CD14-positive monocyte (primary cell): ENCODE data around the gene EIF2B2. TPM values are rescaled to one million over a fixed set of nuclear protein-coding genes. Genes with fewer than 3 reads are reported as not detected.

Experiments used
- DNase-seq, 3 donors: peaks; one replicate each; pipeline ENCODE4 v3.0.0-alpha.2; 2011 to 2022
- H2AFZ ChIP-seq: 2 replicates; pipeline ENCODE4 v1.6.0; 2012; ENCODE audit warnings: mild to moderate bottlenecking, low read depth, low read length, inconsistent platforms; ENCODE audit not compliant: insufficient read depth, poor library complexity, severe bottlenecking
- H3K27ac ChIP-seq, 2 donors: 1 replicate in 1 of 2; 2 replicates in 1 of 2; pipeline ENCODE4 v1.5.1; 2012 to 2013; ENCODE audit warnings: low read length in 2 of 2, control low read depth in 1 of 2, inconsistent platforms in 1 of 2, low read depth in 1 of 2, mild to moderate bottlenecking in 1 of 2
- H3K27me3 ChIP-seq, 2 donors: one replicate each; pipeline versions ENCODE4 v1.6.0 to v1.6.1; 2011 to 2013; ENCODE audit warnings: low read length in 2 of 2; ENCODE audit not compliant: control insufficient read depth in 2 of 2, insufficient read depth in 2 of 2
- H3K36me3 ChIP-seq, 2 donors: replicated peaks in 1 of 2; 1 replicate in 1 of 2; 2 replicates in 1 of 2; pipeline versions ENCODE4 v1.5.1 to v1.6.1; 2012 to 2013; ENCODE audit warnings: low read length in 2 of 2, control low read depth in 1 of 2, inconsistent platforms in 1 of 2, mild to moderate bottlenecking in 1 of 2; ENCODE audit not compliant: insufficient read depth in 2 of 2, control insufficient read depth in 1 of 2
- H3K4me1 ChIP-seq, 2 donors: 1 replicate in 1 of 2; 2 replicates in 1 of 2; pipeline versions ENCODE4 v1.5.1 to v1.6.1; 2012 to 2013; ENCODE audit warnings: low read length in 2 of 2, control low read depth in 1 of 2, inconsistent platforms in 1 of 2, mild to moderate bottlenecking in 1 of 2, moderate library complexity in 1 of 2; ENCODE audit not compliant: insufficient read depth in 2 of 2, control insufficient read depth in 1 of 2
- H3K4me2 ChIP-seq: replicated peaks from 2 replicates; pipeline ENCODE3; 2012; ENCODE audit warnings: low read length, moderate library complexity, mild to moderate bottlenecking; ENCODE audit not compliant: poor library complexity, severe bottlenecking; ENCODE audit errors: extremely low read depth
- H3K4me3 ChIP-seq, 3 experiments: fragments of 200-600 bp in 1 of 3; sonication (generic) in 1 of 3; replicated peaks in 1 of 3; 1 replicate in 2 of 3; 2 replicates in 1 of 3; pipeline ENCODE4 v1.5.1; 2011 to 2013; ENCODE audit warnings: low read length in 3 of 3, mild to moderate bottlenecking in 3 of 3, control low read depth in 2 of 3, low read depth in 2 of 3, inconsistent platforms in 1 of 3, moderate library complexity in 1 of 3
- H3K79me2 ChIP-seq: 2 replicates; pipeline ENCODE4 v1.6.0; 2012; ENCODE audit warnings: mild to moderate bottlenecking, control low read depth, inconsistent platforms, low read length, moderate library complexity; ENCODE audit not compliant: insufficient read depth
- H3K9ac ChIP-seq: 2 replicates; pipeline ENCODE4 v1.6.0; 2017; ENCODE audit warnings: low read length, mild to moderate bottlenecking; ENCODE audit not compliant: insufficient read depth, poor library complexity, severe bottlenecking
- H3K9me3 ChIP-seq, 2 donors: replicated peaks in 1 of 2; 1 replicate in 1 of 2; 2 replicates in 1 of 2; pipeline versions ENCODE4 v1.5.1 to v1.6.1; 2012 to 2013; ENCODE audit warnings: low read length in 2 of 2, control low read depth in 1 of 2; ENCODE audit not compliant: control insufficient read depth in 1 of 2, insufficient read depth in 1 of 2
- H4K20me1 ChIP-seq: 2 replicates; pipeline ENCODE4 v1.6.0; 2012; ENCODE audit warnings: mild to moderate bottlenecking, low read length, control low read depth, moderate library complexity; ENCODE audit not compliant: insufficient read depth
- H3K27ac Mint-ChIP-seq, 7 donors: one replicate each; pipeline ENCODE4 v1.8.0; 2020; ENCODE audit warnings: mild to moderate bottlenecking in 7 of 7, mixed read lengths in 7 of 7, moderate library complexity in 6 of 7, inconsistent platforms in 2 of 7
- H3K27me3 Mint-ChIP-seq, 3 donors: one replicate each; pipeline ENCODE4 v1.8.0; 2021 to 2022; ENCODE audit warnings: low read depth in 3 of 3, mild to moderate bottlenecking in 3 of 3, mixed read lengths in 3 of 3, moderate library complexity in 3 of 3, inconsistent platforms in 1 of 3
- H3K36me3 Mint-ChIP-seq, 2 donors: one replicate each; pipeline ENCODE4 v1.8.0; 2020; ENCODE audit warnings: mixed read lengths in 2 of 2, inconsistent platforms in 1 of 2, mild to moderate bottlenecking in 1 of 2
- H3K4me1 Mint-ChIP-seq: one replicate; pipeline ENCODE4 v1.8.0; 2020; ENCODE audit warnings: mild to moderate bottlenecking, mixed read lengths
- H3K4me3 Mint-ChIP-seq, 2 donors: one replicate each; pipeline ENCODE4 v1.8.0; 2020; ENCODE audit warnings: mild to moderate bottlenecking in 2 of 2, mixed read lengths in 2 of 2, moderate library complexity in 1 of 2
- H3K9me3 Mint-ChIP-seq, 7 donors: one replicate each; pipeline ENCODE4 v1.8.0; 2020 to 2022; ENCODE audit warnings: mixed read lengths in 7 of 7, mild to moderate bottlenecking in 6 of 7, moderate library complexity in 6 of 7, inconsistent platforms in 2 of 7
- CTCF ChIP-seq: fragments of 200-600 bp; IDR thresholded peaks from one replicate; pipeline ENCODE4 v1.8.0; 2022; ENCODE audit warnings: antibody characterized with exemption, mild to moderate bottlenecking
- WGBS: methylation state at CpG from one replicate; pipeline ENCODE4 v1.1.5; 2013; ENCODE audit warnings: missing lambda C conversion rate; ENCODE audit not compliant: insufficient coverage; 5-methylcytosine and 5-hydroxymethylcytosine counted together
- intact Hi-C, 2 donors: fragments of 100-400 bp; cut with micrococcal nuclease; formaldehyde crosslinking; loops; one replicate each; pipeline versions ENCODE4 v1.15.0 to v1.15.1; 2023
- polyA plus RNA-seq, 3 donors: library from polyadenylated mRNA; depleted of rRNA in 1 of 3; unstranded in 2 of 3; stranded (reverse) in 1 of 3; fragments of 300-500 nt in 2 of 3; fragments of >200 nt in 1 of 3; fragmentation: Illumina TruSeq in 2 of 3; gene quantifications; 1 replicate in 2 of 3; 2 replicates in 1 of 3; pipeline ENCODE4 v1.2.3, GENCODE V29; 2012 to 2021

EIF2B2 gene
- polyA plus RNA-seq, 3 donors: 20.8 to 26.3 (median 23.9) TPM

- H3K4me3 Mint-ChIP-seq: no peak overlapping the region
- Histone ChIP-seq H3K36me3 (peaks cover 33 to 47% of the 10 kb centered on the region in 2 donors), H3K4me1 (no peaks in the 10 kb centered on the region), H3K4me3 (no peak overlapping the region), H2AFZ (no peak overlapping the region), H3K9me3 (no peaks in the 10 kb centered on the region), H3K27ac (no peak overlapping the region), H3K9ac (no peak overlapping the region), H3K4me2 (no peak overlapping the region), H3K79me2 (no peaks in the 10 kb centered on the region), H4K20me1 (no peaks in the 10 kb centered on the region), H3K27me3 (no peaks in the 10 kb centered on the region)
- no peaks in the 10 kb centered on the region for H3K9me3 Mint-ChIP-seq
- DNase-seq: no peak
- peaks cover 39 to 56% of the 10 kb centered on the region in 2 donors for H3K36me3 Mint-ChIP-seq
- H3K27me3 Mint-ChIP-seq: no peaks in the 10 kb centered on the region
- 100% methylated on average over 2 of the region's 6 CpGs for WGBS
- H3K4me1 Mint-ChIP-seq: peaks cover 6% of the 10 kb centered on the region
- intact Hi-C loops: no loop called here
- TF ChIP-seq CTCF: no peak
- H3K27ac Mint-ChIP-seq: no peak overlapping the region
Measured at GRCh38 chr14:75042035-75042434, 39.3 kb downstream of the EIF2B2 start.

- DNase-seq: no peak
- Histone ChIP-seq H4K20me1 (no peaks in the 10 kb centered on the region), H3K4me2 (no peak overlapping the region), H3K27me3 (no peaks in the 10 kb centered on the region), H2AFZ (no peak overlapping the region), H3K36me3 (peaks cover 26 to 30% of the 10 kb centered on the region in 2 donors), H3K9me3 (no peaks in the 10 kb centered on the region), H3K9ac (no peak overlapping the region), H3K4me1 (peaks cover 8 to 10% of the 10 kb centered on the region in 2 donors), H3K79me2 (peaks cover 20% of the 10 kb centered on the region), H3K27ac (no peak overlapping the region), H3K4me3 (no peak overlapping the region)
- Mint-ChIP-seq H3K27ac (no peak overlapping the region), H3K4me3 (no peak overlapping the region), H3K36me3 (peaks cover 28 to 40% of the 10 kb centered on the region in 2 donors), H3K27me3 (no peaks in the 10 kb centered on the region), H3K9me3 (no peaks in the 10 kb centered on the region), H3K4me1 (peaks cover 17% of the 10 kb centered on the region)
- WGBS: no CpG with 5 or more reads among the region's 2 CpGs
- intact Hi-C loops: no loop called here
- no peak for TF ChIP-seq CTCF
Measured at GRCh38 chr14:75044322-75044721, 41.6 kb downstream of the EIF2B2 start.
